Endometrial microvascular endothelial cells (primary cell): ENCODE results near the gene CERK. TPM values are rescaled to one million over a fixed set of nuclear protein-coding genes. Genes with fewer than 3 reads are reported as not detected.

Experiments used
- in situ Hi-C: cut with HindIII; loops from 2 replicates; pipeline ENCODE4 v1.10.0; 2017; ENCODE audit warnings: low sequenced_read_pairs, low pct_unique_long_range_greater_than_20kb; ENCODE audit errors: inconsistent ontology term
- total RNA-seq: library from RNA; depleted of rRNA; stranded (reverse); fragments of >200 nt; gene quantifications from one replicate; pipeline ENCODE4 v1.2.3, GENCODE V29; 2015; ENCODE audit errors: inconsistent ontology term

The CERK gene
- total RNA-seq, 1 donor from 2014 or later = 52.6 TPM

- in situ Hi-C loops = no loop called here
These were observed 49.1 kb downstream of the CERK start for GRCh38 chr22:46688949-46689348.

GRCh38 chr22:46687460-46687859, 50.6 kb downstream of the CERK start:
- in situ Hi-C loops = no loop called here

- in situ Hi-C loops = no loop called here
These were observed 51.0 kb downstream of the CERK start for GRCh38 chr22:46687048-46687444.

- in situ Hi-C loops = no loop called here
These were observed 51.6 kb downstream of the CERK start for GRCh38 chr22:46686221-46687047.

- in situ Hi-C loops = no loop called here
These were observed 53.3 kb downstream of the CERK start for GRCh38 chr22:46684706-46685105.

GRCh38 chr22:46682011-46682731, 55.9 kb downstream of the CERK start:
- in situ Hi-C loops = no loop called here

- in situ Hi-C loops = no loop called here
These were observed 57.0 kb downstream of the CERK start for GRCh38 chr22:46681010-46681409.

- in situ Hi-C loops = no loop called here
These were observed 58.3 kb downstream of the CERK start for GRCh38 chr22:46679706-46680269.

GRCh38 chr22:46678785-46679700, 59.0 kb downstream of the CERK start:
- in situ Hi-C loops = no loop called here

GRCh38 chr22:46678003-46678657, 59.9 kb downstream of the CERK start:
- in situ Hi-C loops = no loop called here

- in situ Hi-C loops = no loop called here
These were observed 60.6 kb downstream of the CERK start for GRCh38 chr22:46677323-46678002.

GRCh38 chr22:46676881-46677280, 61.2 kb downstream of the CERK start:
- in situ Hi-C loops = no loop called here

- in situ Hi-C loops = no loop called here
These were observed 61.6 kb downstream of the CERK start for GRCh38 chr22:46676479-46676878.

GRCh38 chr22:46675938-46676337, 62.1 kb downstream of the CERK start:
- in situ Hi-C loops = no loop called here

GRCh38 chr22:46675479-46675878, 62.6 kb downstream of the CERK start:
- in situ Hi-C loops = no loop called here

- in situ Hi-C loops = no loop called here
These were observed 63.1 kb downstream of the CERK start for GRCh38 chr22:46674906-46675305.

- in situ Hi-C loops = no loop called here
These were observed 63.7 kb downstream of the CERK start for GRCh38 chr22:46674367-46674781.

- in situ Hi-C loops = no loop called here
These were observed 64.3 kb downstream of the CERK start for GRCh38 chr22:46673662-46674236.
